Osteoblast (primary cell): ENCODE measurements around the gene ZNF497. TPM values are rescaled to one million over a fixed set of nuclear protein-coding genes. Genes with fewer than 3 reads are reported as not detected.
A peak's percentile ranks its signal among the peaks of the same experiment; 100 is the strongest.

Experiments used
- DNase-seq: peaks from one replicate; pipeline ENCODE4 v3.0.0; 2011; ENCODE audit warnings: low spot score, mixed read lengths; ENCODE audit not compliant: insufficient read length; ENCODE audit errors: missing footprints
- H2AFZ ChIP-seq: 2 replicates; pipeline ENCODE4 v1.6.0; 2011; ENCODE audit warnings: mild to moderate bottlenecking, low read length
- H3K27ac ChIP-seq: 2 replicates; pipeline ENCODE4 v1.5.1; 2011; ENCODE audit warnings: mild to moderate bottlenecking, low read depth, low read length, moderate library complexity
- H3K27me3 ChIP-seq: 2 replicates; pipeline ENCODE4 v1.6.0; 2012; ENCODE audit warnings: mild to moderate bottlenecking, control low read depth, inconsistent platforms, low read length, moderate library complexity; ENCODE audit not compliant: insufficient read depth
- H3K36me3 ChIP-seq: 2 replicates; pipeline ENCODE4 v1.5.1; 2011; ENCODE audit warnings: mild to moderate bottlenecking, low read length, control low read depth, moderate library complexity; ENCODE audit not compliant: insufficient read depth
- H3K4me1 ChIP-seq: 2 replicates; pipeline ENCODE4 v1.5.1; 2011; ENCODE audit warnings: mild to moderate bottlenecking, low read length, control low read depth, moderate library complexity; ENCODE audit not compliant: insufficient read depth
- H3K4me2 ChIP-seq: 2 replicates; pipeline ENCODE4 v1.6.0; 2011; ENCODE audit warnings: mild to moderate bottlenecking, low read length; ENCODE audit not compliant: insufficient read depth
- H3K4me3 ChIP-seq: fragments of 200-600 bp; sonication (generic); 3 replicates; pipeline ENCODE4 v1.5.1; 2012; ENCODE audit warnings: mild to moderate bottlenecking, low read length, inconsistent platforms; ENCODE audit not compliant: insufficient read depth
- H3K79me2 ChIP-seq: 2 replicates; pipeline ENCODE4 v1.6.0; 2012; ENCODE audit warnings: mild to moderate bottlenecking, low read length, control low read depth, inconsistent platforms; ENCODE audit not compliant: insufficient read depth
- H3K9me3 ChIP-seq: 2 replicates; pipeline ENCODE4 v1.5.1; 2011; ENCODE audit warnings: low read depth, low read length, control low read depth
- H4K20me1 ChIP-seq: 2 replicates; pipeline ENCODE4 v1.6.0; 2012; ENCODE audit warnings: mild to moderate bottlenecking, low read length, control low read depth; ENCODE audit not compliant: insufficient read depth
- CTCF ChIP-seq: IDR thresholded peaks from 2 replicates; pipeline ENCODE4 v1.5.1; 2011; ENCODE audit warnings: mild to moderate bottlenecking, low read depth, low read length, moderate library complexity; ENCODE audit errors: extremely low read depth
- total RNA-seq: library from RNA; depleted of rRNA; stranded (reverse); fragments of >200 nt; gene quantifications from 2 replicates; pipeline ENCODE4 v1.2.3, GENCODE V29; 2012

Gene ZNF497
- total RNA-seq, 1 donor = 1.4 TPM

- TF ChIP-seq CTCF = no peak
- peak; percentile 84 for DNase-seq
- no peak within 1 kb of the TSS for H3K4me2 ChIP-seq
- H3K4me3 ChIP-seq = peak within 1 kb of the TSS; percentile 28
- H3K79me2 ChIP-seq = peaks cover 7% of the 10 kb centered on the region
- H3K27me3 ChIP-seq = peaks cover 9% of the 10 kb centered on the region
- H3K27ac ChIP-seq = no peak within 1 kb of the TSS
- no peak within 1 kb of the TSS for H2AFZ ChIP-seq
- peaks cover 41% of the 10 kb centered on the region for H3K36me3 ChIP-seq
- peaks cover 2% of the 10 kb centered on the region for H3K4me1 ChIP-seq
- H3K9me3 ChIP-seq = no peaks in the 10 kb centered on the region
- H4K20me1 ChIP-seq = peaks cover 39% of the 10 kb centered on the region
Measured at GRCh38 chr19:58395220-58395978, 32.8 kb upstream of the ZNF497 start, which contains the start of gene RNF225. TSS of gene RNF225 (plus strand) at chr19:58395656. CDS start at chr19:58396090, 434 bp downstream.

- Histone ChIP-seq H3K9me3 (no peaks in the 10 kb centered on the region), H3K27ac (no peak overlapping the region), H3K79me2 (peaks cover 12% of the 10 kb centered on the region), H3K4me2 (no peak overlapping the region), H4K20me1 (peaks cover 43% of the 10 kb centered on the region), H2AFZ (no peak overlapping the region), H3K36me3 (peaks cover 42% of the 10 kb centered on the region), H3K4me3 (no peak overlapping the region), H3K4me1 (no peaks in the 10 kb centered on the region), H3K27me3 (peaks cover 9% of the 10 kb centered on the region)
- DNase-seq = peak; percentile 78
- TF ChIP-seq CTCF = no peak
Measured at GRCh38 chr19:58394821-58395219, 32.3 kb upstream of the ZNF497 start.

GRCh38 chr19:58393725-58394033, 31.1 kb upstream of the ZNF497 start:
- DNase-seq = peak; percentile 74
- H4K20me1 ChIP-seq = peaks cover 48% of the 10 kb centered on the region
- H3K4me2 ChIP-seq = no peak overlapping the region
- peaks cover 20% of the 10 kb centered on the region for H3K79me2 ChIP-seq
- peaks cover 9% of the 10 kb centered on the region for H3K27me3 ChIP-seq
- H2AFZ ChIP-seq = no peak overlapping the region
- TF ChIP-seq CTCF = no peak
- peaks cover 52% of the 10 kb centered on the region for H3K36me3 ChIP-seq
- H3K27ac ChIP-seq = no peak overlapping the region
- no peak overlapping the region for H3K4me3 ChIP-seq
- H3K9me3 ChIP-seq = no peaks in the 10 kb centered on the region
- no peaks in the 10 kb centered on the region for H3K4me1 ChIP-seq

- H3K36me3 ChIP-seq = peaks cover 57% of the 10 kb centered on the region
- peaks cover 9% of the 10 kb centered on the region for H3K27me3 ChIP-seq
- H3K4me1 ChIP-seq = peaks cover 3% of the 10 kb centered on the region
- H3K4me3 ChIP-seq = no peak overlapping the region
- H3K27ac ChIP-seq = no peak overlapping the region
- no peak overlapping the region for H2AFZ ChIP-seq
- TF ChIP-seq CTCF = no peak
- H3K79me2 ChIP-seq = peaks cover 25% of the 10 kb centered on the region
- no peak for DNase-seq
- H4K20me1 ChIP-seq = peaks cover 50% of the 10 kb centered on the region
- H3K9me3 ChIP-seq = no peaks in the 10 kb centered on the region
- H3K4me2 ChIP-seq = no peak overlapping the region
Measured at GRCh38 chr19:58392945-58393724, 30.6 kb upstream of the ZNF497 start.
